A549 treated with Mapracorat at 1 μM for 4 hours (cell line): ENCODE data around the gene LRRTM2. TPM values are rescaled to one million over a fixed set of nuclear protein-coding genes. Genes with fewer than 3 reads are reported as not detected.

ENCODE experiments used
- total RNA-seq: library from RNA; stranded (reverse); fragments of 200-300 nt; extraction: Qiagen RNA extraction; gene quantifications from 5 replicates; pipeline ENCODE4 v1.2.3, GENCODE V29; 2022

LRRTM2 gene
- not detected in 5 replicates for total RNA-seq

GRCh38 chr5:138874771-138875551 is at the start of gene LRRTM2:
Gene LRRTM2, minus strand, starts transcription at chr5:138875335. Its CDS starts 424 bp downstream, at chr5:138874911.

Other genes with a start within 250 kb of the LRRTM2 start
- gene CTNNA1, start 121.9 kb downstream of the LRRTM2 start, total RNA-seq, result 183 to 197 TPM (median 193 TPM) in 5 replicates